ENCODE results near the gene ZFTA.

The ZFTA gene

DNA sequence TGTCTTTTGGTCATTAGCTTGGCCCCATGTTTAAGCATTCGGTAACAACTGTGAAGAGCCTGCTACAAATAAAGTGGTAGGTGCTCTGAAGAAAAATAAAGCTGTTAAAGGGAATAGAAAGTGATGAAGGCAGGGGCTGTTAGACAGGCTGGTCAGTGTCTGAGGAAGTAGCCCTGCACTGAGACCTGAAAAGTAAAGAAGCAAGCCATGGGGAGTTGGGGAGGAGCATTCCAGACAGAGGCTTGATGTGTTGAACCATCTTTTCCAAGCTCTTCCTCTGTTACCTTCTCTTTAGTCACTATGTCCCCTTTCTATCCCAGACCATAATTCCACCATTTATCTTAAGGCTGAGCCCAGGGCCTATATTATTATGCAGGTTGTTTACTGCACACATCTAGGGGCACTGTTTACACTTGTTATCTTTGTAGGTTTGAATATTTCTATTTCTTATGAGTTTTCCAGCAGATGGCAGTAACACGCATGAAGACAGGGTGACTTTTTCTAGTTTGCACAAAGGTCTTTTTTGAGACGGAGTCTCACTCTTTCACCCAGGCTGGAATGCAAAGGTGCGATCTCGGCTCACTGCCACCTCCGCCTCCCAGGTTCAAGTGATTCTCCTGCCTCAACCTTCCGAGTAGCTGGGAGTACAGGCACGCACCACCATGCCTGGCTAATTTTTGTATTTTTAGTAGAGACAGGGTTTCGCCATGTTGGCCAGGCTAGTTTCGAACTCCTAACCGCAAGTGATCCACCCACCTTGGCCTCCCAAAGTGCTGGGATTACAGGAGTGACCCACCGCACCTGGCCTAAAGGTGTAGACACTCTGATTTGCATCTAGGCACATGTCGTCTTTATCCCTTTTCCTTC is 23.0 kb downstream of the ZFTA start:
- no peak for DNase-seq

DNA sequence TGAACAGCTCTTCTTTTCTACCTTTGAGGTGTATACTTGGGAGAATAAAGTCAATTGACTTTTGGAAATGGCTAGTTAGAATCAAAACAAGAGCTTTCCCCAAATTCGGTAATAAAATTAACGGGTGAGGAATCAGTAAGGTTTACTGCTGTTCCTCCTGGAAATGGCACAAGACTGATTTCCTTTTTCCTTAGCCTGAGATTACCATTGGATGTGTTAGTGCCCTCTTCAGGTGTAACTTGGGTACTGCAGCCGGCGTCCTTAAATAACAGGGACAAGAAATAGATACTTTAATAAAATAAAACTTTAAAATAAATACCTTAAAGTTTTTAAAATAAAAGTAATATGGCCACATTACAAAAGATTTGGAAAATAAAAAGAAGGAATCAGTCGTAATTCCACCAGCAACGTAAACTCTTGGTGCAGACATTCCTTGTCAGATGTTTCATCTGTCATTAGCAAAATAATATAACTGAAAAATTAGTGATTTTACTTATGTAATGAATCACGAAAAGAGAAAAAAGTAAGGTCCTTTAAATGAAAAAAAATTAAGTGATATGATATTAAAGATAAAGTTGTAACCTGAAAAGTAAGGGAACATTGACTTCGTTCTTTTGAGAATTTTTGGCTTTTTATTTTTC is 29.7 kb downstream of the ZFTA start:
- peak; percentile 62 for DNase-seq

DNA sequence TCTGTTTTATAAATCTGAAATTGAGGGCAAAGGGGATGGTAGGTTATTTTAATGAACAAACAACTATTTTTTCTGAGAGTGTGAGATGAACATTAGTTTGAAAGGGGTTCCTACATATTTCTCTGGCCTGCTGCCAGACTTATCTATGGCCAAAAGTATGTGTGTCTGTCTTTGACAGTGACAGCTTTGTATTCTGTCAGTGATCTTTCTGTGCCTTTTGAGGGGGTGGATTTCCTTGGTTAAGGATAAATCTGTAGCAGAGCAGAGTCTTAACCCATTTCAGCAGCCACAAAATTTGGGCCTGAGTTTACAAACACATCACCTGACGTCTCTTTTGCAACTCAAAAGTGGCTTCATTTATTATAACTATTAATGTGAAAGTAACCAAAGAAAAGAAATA is 30.9 kb downstream of the ZFTA start:
- no peak for DNase-seq

DNA sequence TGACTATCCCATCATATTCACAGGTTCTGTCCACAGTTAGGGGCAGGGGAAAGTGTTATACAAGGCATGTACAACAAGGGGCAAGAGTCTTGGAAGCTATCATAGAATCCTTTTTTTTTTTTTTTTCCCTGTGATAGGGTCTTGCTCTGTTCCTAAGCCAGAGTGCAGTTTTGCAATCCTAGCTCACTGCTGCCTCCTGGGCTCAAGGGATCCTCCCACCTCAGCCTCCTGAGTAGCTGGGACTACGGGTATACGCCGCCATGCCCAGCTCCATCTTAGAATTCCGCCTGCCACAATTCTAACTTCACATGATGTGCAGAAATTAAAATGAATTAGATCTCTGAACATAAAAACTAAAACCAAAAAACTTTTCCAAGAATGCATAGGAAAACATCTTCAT is 31.7 kb downstream of the ZFTA start:
- DNase-seq: no peak

DNA sequence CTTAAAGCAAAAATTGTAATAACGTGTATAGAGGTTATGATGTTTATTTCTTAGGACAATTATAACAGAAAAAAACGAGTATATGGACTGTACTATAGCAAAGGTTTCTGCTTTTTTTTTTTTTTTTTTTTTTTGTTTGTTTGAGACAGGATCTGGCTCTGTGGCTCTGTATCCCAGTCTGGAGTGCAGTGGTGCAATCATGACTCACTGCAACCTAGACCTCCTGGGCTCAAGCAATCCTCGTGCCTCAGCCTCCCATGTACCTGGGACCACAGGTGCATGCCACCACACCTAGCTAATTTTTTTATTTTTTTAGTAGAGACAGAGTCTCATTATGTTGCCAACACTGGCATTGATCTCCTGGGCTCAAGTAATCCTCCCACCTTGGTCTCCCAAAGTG is 39.2 kb downstream of the ZFTA start:
- no peak for DNase-seq

DNA sequence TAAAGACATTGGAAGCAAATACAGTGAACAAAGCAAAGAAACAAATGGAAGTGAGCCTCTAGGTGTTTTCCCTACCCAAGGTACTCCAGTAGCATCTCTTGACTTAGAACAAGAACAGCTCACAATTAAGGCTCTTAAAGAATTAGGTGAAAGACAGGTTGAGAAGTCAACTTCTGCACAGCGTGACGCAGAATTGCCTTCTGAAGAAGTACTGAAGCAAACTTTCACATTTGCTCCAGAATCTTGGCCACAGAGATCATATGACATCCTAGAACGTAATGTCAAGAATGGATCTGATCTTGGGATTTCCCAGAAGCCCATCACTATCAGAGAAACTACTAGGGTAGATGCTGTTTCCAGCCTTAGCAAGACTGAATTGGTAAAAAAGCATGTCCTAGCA is 48.0 kb downstream of the ZFTA start:
- DNase-seq: no peak

DNA sequence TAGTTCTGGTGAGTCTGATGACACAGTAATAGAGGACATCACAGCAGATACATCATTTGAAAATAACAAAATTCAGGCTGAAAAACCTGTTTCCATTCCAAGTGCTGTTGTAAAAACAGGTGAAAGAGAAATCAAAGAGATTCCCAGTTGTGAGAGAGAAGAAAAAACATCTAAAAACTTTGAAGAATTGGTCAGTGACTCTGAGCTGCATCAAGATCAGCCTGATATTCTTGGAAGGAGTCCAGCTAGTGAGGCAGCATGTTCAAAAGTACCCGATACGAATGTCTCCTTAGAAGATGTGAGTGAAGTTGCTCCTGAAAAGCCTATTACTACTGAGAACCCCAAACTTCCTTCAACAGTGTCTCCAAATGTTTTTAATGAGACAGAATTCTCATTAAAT is 48.6 kb downstream of the ZFTA start:
- no peak for DNase-seq

DNA sequence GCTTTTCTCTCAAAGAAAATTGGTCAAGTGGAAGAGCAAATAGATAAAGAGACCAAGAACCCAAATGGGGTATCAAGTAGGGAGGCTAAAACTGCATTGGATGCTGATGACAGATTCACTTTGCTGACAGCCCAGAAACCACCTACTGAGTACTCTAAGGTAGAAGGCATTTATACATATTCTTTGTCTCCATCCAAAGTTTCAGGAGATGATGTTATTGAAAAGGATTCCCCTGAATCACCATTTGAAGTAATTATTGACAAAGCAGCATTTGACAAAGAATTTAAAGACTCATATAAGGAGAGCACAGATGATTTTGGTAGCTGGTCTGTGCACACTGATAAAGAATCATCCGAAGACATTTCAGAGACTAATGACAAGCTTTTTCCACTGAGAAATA is 49.6 kb downstream of the ZFTA start:
- DNase-seq: no peak

Measured in NCI-H1092 (cell line).